Activated naive CD4-positive, alpha-beta T cell treated with anti-CD3 and anti-CD28 coated beads for 36 hours (primary cell): Measurements from ENCODE around the gene CHN1. TPM values are rescaled to one million over a fixed set of nuclear protein-coding genes. Genes with fewer than 3 reads are reported as not detected.

ENCODE experiments used
- CTCF ChIA-PET: fragments of 350-600 bp; sonication (Branson Sonifier 250); formaldehyde crosslinking; loops from one replicate; lab custom pipeline; 2021; ENCODE audit warnings: antibody characterized with exemption; lab: Charles Lee
- DNase-seq: peaks from one replicate; pipeline ENCODE4 v3.0.0-alpha.2; 2020
- H3K27ac Mint-ChIP-seq: one replicate; pipeline ENCODE4 v1.8.0; 2021; ENCODE audit warnings: mild to moderate bottlenecking, mixed read lengths
- H3K27me3 Mint-ChIP-seq: one replicate; pipeline ENCODE4 v1.8.0; 2021; ENCODE audit warnings: low read depth, mixed read lengths
- H3K36me3 Mint-ChIP-seq: one replicate; pipeline ENCODE4 v1.8.0; 2021; ENCODE audit warnings: low read depth, mixed read lengths
- H3K4me1 Mint-ChIP-seq: one replicate; pipeline ENCODE4 v1.8.0; 2021; ENCODE audit warnings: low read depth, mixed read lengths
- H3K4me3 Mint-ChIP-seq: one replicate; pipeline ENCODE4 v1.8.0; 2021; ENCODE audit warnings: mild to moderate bottlenecking, moderate library complexity, mixed read lengths
- H3K9me3 Mint-ChIP-seq: one replicate; pipeline ENCODE4 v1.8.0; 2021; ENCODE audit warnings: mixed read lengths
- intact Hi-C: fragments of 100-400 bp; cut with micrococcal nuclease; formaldehyde crosslinking; loops from one replicate; pipeline ENCODE4 v1.15.1; 2023
- total RNA-seq, 2 experiments: library from RNA; stranded (reverse); gene quantifications; one replicate each; pipeline ENCODE4 v1.2.3, GENCODE V29; 2021

CHN1 gene
- total RNA-seq, 2 experiments from 2014 or later = 2.1 to 3.3 TPM

GRCh38 chr2:174967691-174968260, 37.4 kb downstream of the CHN1 start:
- no peak overlapping the region for H3K27ac Mint-ChIP-seq
- H3K27me3 Mint-ChIP-seq = no peaks in the 10 kb centered on the region
- H3K4me3 Mint-ChIP-seq = no peak overlapping the region
- no peaks in the 10 kb centered on the region for H3K36me3 Mint-ChIP-seq
- peaks cover 13% of the 10 kb centered on the region for H3K4me1 Mint-ChIP-seq
- DNase-seq = no peak
- intact Hi-C loops = no loop called here
- H3K9me3 Mint-ChIP-seq = no peaks in the 10 kb centered on the region
- CTCF ChIA-PET = no interaction called here

DNA sequence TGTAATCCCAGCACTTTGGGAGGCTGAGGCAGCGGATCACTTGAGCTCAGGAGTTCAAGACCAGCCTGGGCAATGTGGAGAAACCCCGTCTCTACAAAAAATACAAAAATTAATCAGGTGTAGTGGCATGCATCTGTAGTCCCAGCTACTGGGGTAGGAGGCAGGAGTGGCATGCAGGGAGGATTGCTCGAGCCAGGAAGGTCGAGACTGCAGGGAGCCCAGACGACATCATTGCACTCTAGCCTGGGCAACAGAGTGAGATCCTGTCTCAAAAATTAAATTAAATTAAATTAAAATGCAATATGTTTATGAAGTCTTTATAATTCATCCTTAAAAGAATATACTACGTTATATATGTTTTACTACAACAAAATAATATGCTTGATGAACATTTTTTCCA, 38.1 kb downstream of the CHN1 start:
- no peaks in the 10 kb centered on the region for H3K9me3 Mint-ChIP-seq
- no peaks in the 10 kb centered on the region for H3K36me3 Mint-ChIP-seq
- H3K27me3 Mint-ChIP-seq = no peaks in the 10 kb centered on the region
- peaks cover 13% of the 10 kb centered on the region for H3K4me1 Mint-ChIP-seq
- H3K4me3 Mint-ChIP-seq = no peak overlapping the region
- CTCF ChIA-PET = no interaction called here
- no peak for DNase-seq
- H3K27ac Mint-ChIP-seq = no peak overlapping the region
- intact Hi-C loops = no loop called here

DNA sequence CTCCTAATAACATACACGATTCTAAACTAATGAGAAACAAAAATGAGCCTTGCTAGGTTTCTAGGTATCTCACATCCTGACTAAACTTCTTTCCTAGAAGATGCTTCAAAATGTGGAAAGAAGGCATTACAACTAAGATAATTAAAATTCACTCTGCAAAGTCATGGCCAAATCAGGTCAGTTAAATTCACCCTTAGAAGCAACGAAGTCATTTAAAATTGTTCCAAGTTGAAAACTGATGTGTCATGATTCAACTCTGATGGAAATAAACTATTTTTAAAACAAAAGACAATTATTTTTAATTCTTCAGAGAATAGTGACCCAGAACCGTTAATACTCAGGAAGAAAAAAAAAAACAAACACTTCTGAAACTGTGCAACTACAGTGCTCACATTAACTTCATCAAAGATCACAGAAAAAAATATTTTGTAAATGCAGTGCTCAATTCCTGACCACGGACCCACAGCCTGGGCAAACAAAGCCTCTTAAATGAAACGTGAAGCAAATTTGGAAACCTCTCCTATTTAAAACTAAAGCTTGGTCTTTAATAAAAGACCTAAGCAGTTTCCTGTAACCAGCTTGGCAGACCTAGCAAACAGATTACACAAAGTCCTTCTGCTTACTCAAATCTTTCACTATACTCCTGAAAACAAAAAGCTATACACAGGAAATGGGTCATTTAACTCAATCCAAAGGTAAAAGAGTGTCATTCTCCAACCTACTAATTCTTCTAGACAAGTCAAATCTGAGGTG, 39.0 kb downstream of the CHN1 start:
- CTCF ChIA-PET = interaction anchor here (0.7 kb wide), 1 partner anchor 135 kb away, joined by 3 read pairs; no protein-coding TSS in a partner anchor
- H3K4me1 Mint-ChIP-seq = peaks cover 13% of the 10 kb centered on the region
- H3K27me3 Mint-ChIP-seq = no peaks in the 10 kb centered on the region
- intact Hi-C loops = loop anchor here (1.0 kb wide), 1 partner anchor 131 kb away; no protein-coding TSS in a partner anchor
- H3K4me3 Mint-ChIP-seq = no peak overlapping the region
- no peaks in the 10 kb centered on the region for H3K9me3 Mint-ChIP-seq
- no peaks in the 10 kb centered on the region for H3K36me3 Mint-ChIP-seq
- DNase-seq = no peak
- no peak overlapping the region for H3K27ac Mint-ChIP-seq

DNA sequence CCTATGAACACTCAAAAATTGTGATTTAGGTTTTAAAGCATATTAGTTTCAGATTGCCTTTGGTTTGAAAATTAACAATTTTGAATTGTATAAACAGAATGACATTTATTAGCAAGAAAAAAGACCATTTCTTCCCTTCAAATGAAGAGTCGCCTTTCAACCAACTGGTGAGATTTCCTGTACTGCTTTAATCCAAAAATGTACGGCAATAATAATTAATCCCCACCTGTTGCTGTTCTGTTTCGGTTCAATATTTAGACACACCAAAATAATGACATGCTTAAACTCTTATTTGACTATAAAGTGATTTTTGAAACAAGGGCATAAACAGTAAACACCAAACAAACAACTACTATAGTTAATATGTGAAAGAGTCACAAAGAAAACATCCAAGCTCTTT, 39.6 kb downstream of the CHN1 start:
- Mint-ChIP-seq H3K27ac (no peak overlapping the region), H3K27me3 (no peaks in the 10 kb centered on the region), H3K4me3 (no peak overlapping the region), H3K4me1 (peaks cover 13% of the 10 kb centered on the region), H3K36me3 (no peaks in the 10 kb centered on the region), H3K9me3 (no peaks in the 10 kb centered on the region)
- CTCF ChIA-PET = interaction anchor here (0.7 kb wide), 1 partner anchor 135 kb away, joined by 3 read pairs; no protein-coding TSS in a partner anchor
- DNase-seq = no peak
- intact Hi-C loops = no loop called here

- DNase-seq = no peak
- no peaks in the 10 kb centered on the region for H3K9me3 Mint-ChIP-seq
- H3K4me1 Mint-ChIP-seq = peaks cover 12% of the 10 kb centered on the region
- CTCF ChIA-PET = no interaction called here
- intact Hi-C loops = no loop called here
- H3K36me3 Mint-ChIP-seq = no peaks in the 10 kb centered on the region
- no peak overlapping the region for H3K4me3 Mint-ChIP-seq
- H3K27me3 Mint-ChIP-seq = no peaks in the 10 kb centered on the region
- H3K27ac Mint-ChIP-seq = no peak overlapping the region
Measured at GRCh38 chr2:174964404-174964803, 40.8 kb downstream of the CHN1 start.

DNA sequence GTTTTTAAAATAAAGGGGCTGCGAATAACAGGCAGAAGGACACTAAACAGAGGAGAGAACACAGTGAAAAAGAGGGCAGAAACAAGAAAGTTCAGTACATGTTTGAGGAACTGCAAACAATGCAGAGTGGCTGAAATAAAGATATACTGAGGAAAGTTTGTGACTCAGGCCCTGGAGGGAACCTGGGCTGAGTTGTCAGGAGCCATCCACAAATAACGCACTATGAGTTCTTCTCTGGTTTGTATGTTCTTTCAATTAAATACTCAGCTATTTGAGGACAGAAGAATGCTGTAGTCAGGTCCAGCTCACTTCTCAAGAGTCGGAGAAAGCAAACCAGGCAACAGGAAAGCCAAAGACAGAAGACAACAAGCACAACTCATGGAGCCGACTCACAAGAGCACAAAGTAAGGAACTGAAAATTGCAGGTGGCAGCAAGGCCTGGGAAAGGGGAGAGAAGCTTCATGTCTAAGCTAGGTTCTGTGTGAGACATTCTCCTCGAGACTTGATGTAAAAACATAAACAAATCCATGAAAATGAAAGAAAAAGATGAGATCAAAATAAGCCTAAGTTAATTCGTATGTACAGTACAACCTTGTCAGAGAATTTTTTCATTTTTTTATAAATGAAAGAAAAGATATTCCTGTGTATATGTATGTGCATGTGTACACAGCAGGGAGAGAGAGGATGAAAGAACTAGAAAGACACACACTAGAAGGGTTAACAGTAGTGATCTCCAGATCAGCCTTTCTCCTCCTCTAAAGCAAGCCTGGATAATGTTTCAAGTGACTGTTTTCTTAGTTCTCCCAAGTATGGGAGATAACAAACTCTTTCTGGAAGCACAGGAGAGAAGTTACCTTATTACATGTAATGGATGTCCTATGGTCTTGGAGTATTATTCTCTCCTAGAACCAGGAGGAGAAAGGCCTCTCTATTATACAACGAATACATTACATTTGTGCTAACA, 41.5 kb downstream of the CHN1 start:
- no peaks in the 10 kb centered on the region for H3K27me3 Mint-ChIP-seq
- no peak for DNase-seq
- no peaks in the 10 kb centered on the region for H3K9me3 Mint-ChIP-seq
- no peak overlapping the region for H3K27ac Mint-ChIP-seq
- intact Hi-C loops = no loop called here
- peaks cover 7% of the 10 kb centered on the region for H3K4me1 Mint-ChIP-seq
- H3K36me3 Mint-ChIP-seq = no peaks in the 10 kb centered on the region
- CTCF ChIA-PET = no interaction called here
- no peak overlapping the region for H3K4me3 Mint-ChIP-seq

- intact Hi-C loops = no loop called here
- H3K27me3 Mint-ChIP-seq = no peaks in the 10 kb centered on the region
- H3K27ac Mint-ChIP-seq = no peak overlapping the region
- no peak for DNase-seq
- CTCF ChIA-PET = no interaction called here
- H3K36me3 Mint-ChIP-seq = no peaks in the 10 kb centered on the region
- no peak overlapping the region for H3K4me3 Mint-ChIP-seq
- no peaks in the 10 kb centered on the region for H3K9me3 Mint-ChIP-seq
- no peaks in the 10 kb centered on the region for H3K4me1 Mint-ChIP-seq
Measured at GRCh38 chr2:174959787-174960186, 45.4 kb downstream of the CHN1 start.

DNA sequence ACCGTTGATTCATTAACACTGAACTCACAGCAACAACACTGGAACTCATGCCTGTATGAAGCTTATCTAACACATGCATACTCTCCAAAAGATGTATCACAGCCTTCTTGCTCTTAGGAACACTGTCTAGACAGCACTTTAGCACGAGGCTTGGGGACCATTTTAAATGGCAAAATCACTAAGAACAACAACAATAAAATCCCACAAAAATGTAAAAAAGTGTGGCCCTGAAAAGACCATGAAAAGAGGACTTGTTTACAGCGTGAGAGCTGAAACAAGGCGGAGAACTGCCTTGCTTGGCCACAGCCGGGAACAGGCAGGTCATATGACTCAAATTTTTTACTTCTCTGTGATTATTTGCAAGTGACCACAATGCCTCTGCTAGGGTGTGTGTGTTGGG, 48.1 kb downstream of the CHN1 start:
- H3K27me3 Mint-ChIP-seq = peaks cover 2% of the 10 kb centered on the region
- H3K9me3 Mint-ChIP-seq = no peaks in the 10 kb centered on the region
- CTCF ChIA-PET = no interaction called here
- H3K4me1 Mint-ChIP-seq = no peaks in the 10 kb centered on the region
- intact Hi-C loops = no loop called here
- DNase-seq = no peak
- no peak overlapping the region for H3K4me3 Mint-ChIP-seq
- no peaks in the 10 kb centered on the region for H3K36me3 Mint-ChIP-seq
- H3K27ac Mint-ChIP-seq = no peak overlapping the region

- Mint-ChIP-seq H3K9me3 (no peaks in the 10 kb centered on the region), H3K27ac (no peak overlapping the region), H3K27me3 (peaks cover 2% of the 10 kb centered on the region), H3K36me3 (no peaks in the 10 kb centered on the region), H3K4me3 (no peak overlapping the region), H3K4me1 (no peaks in the 10 kb centered on the region)
- DNase-seq = no peak
- intact Hi-C loops = no loop called here
- CTCF ChIA-PET = no interaction called here
Measured at GRCh38 chr2:174952607-174953006, 52.6 kb downstream of the CHN1 start.

DNA sequence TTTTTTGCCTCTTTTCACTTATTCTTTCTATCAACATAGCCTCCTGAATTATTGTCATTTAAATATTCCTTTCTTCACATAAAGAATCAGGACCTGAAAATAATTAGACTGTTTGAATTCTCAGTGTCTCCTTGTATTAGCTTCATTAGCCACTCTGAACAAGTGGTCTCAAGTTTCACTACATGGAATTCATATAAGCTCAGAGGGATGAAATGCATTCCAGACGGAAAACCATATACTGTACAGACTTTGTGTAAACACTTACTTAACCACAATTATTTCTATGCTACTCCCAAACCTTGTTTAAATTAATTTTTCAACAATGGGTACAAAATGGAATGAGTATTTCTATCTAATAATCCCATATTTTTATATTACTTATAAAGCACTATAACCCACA, 53.4 kb downstream of the CHN1 start:
- Mint-ChIP-seq H3K9me3 (no peaks in the 10 kb centered on the region), H3K27me3 (peaks cover 2% of the 10 kb centered on the region), H3K27ac (no peak overlapping the region), H3K4me3 (no peak overlapping the region), H3K36me3 (no peaks in the 10 kb centered on the region), H3K4me1 (no peaks in the 10 kb centered on the region)
- no peak for DNase-seq
- CTCF ChIA-PET = no interaction called here
- intact Hi-C loops = no loop called here

GRCh38 chr2:174949988-174950687, 55.0 kb downstream of the CHN1 start:
- Mint-ChIP-seq H3K27me3 (peaks cover 2% of the 10 kb centered on the region), H3K4me3 (no peak overlapping the region), H3K36me3 (no peaks in the 10 kb centered on the region), H3K9me3 (no peaks in the 10 kb centered on the region), H3K27ac (no peak overlapping the region), H3K4me1 (no peaks in the 10 kb centered on the region)
- DNase-seq = no peak
- CTCF ChIA-PET = interaction anchor here (0.7 kb wide), 1 partner anchor 110 kb away, joined by 3 read pairs; no protein-coding TSS in a partner anchor
- intact Hi-C loops = no loop called here
